Suprapubic skin (tissue), 4 donors: ENCODE results near the gene USP50. TPM values are rescaled to one million over a fixed set of nuclear protein-coding genes. Genes with fewer than 3 reads are reported as not detected.

Experiments
- DNase-seq, 2 donors: peaks; one replicate each; pipeline ENCODE4 v3.0.0-alpha.2; 2019; ENCODE audit warnings: low spot score in 2 of 2
- H3K27ac ChIP-seq: fragments of 200-600 bp; sonication (generic); one replicate; pipeline ENCODE4 v1.5.1; 2019
- H3K27me3 ChIP-seq: fragments of 200-600 bp; sonication (generic); one replicate; pipeline ENCODE4 v1.5.1; 2019
- H3K36me3 ChIP-seq: fragments of 200-600 bp; sonication (generic); one replicate; pipeline ENCODE4 v1.5.1; 2019
- H3K4me1 ChIP-seq: fragments of 200-600 bp; sonication (generic); one replicate; pipeline ENCODE4 v1.5.1; 2019
- H3K4me3 ChIP-seq: fragments of 200-600 bp; sonication (generic); one replicate; pipeline ENCODE4 v1.5.1; 2019; ENCODE audit warnings: mild to moderate bottlenecking
- H3K9me3 ChIP-seq: fragments of 200-600 bp; sonication (generic); one replicate; pipeline ENCODE4 v1.5.1; 2019
- CTCF ChIP-seq, 2 donors: fragments of 200-600 bp in 1 of 2; fragments of 450-650 bp in 1 of 2; sonication (generic) in 1 of 2; IDR thresholded peaks; one replicate each; pipeline ENCODE4 v1.5.1; 2016 to 2019; ENCODE audit warnings: antibody characterized with exemption in 2 of 2, mild to moderate bottlenecking in 1 of 2, moderate library complexity in 1 of 2
- EP300 ChIP-seq: sonication (generic); formaldehyde crosslinking; IDR thresholded peaks from one replicate; pipeline ENCODE4 v1.6.1; 2017; ENCODE audit warnings: antibody characterized with exemption
- POLR2A ChIP-seq, 2 donors: fragments of 450-650 bp; IDR thresholded peaks; one replicate each; pipeline ENCODE4 v1.6.1; 2017; ENCODE audit warnings: antibody characterized with exemption in 2 of 2, mild to moderate bottlenecking in 2 of 2, moderate library complexity in 2 of 2
- POLR2AphosphoS5 ChIP-seq, 3 donors: sonication (generic); formaldehyde crosslinking; IDR thresholded peaks; one replicate each; pipeline ENCODE4 v1.6.1; 2017; ENCODE audit warnings: antibody characterized with exemption in 3 of 3
- WGBS: methylation state at CpG from one replicate; pipeline ENCODE4 v1.1.5; 2018; 5-methylcytosine and 5-hydroxymethylcytosine counted together
- total RNA-seq, 4 donors: library from RNA; depleted of rRNA; stranded (reverse); fragments of >200 nt; gene quantifications; one replicate each; pipeline ENCODE4 v1.1.0, GENCODE V29; 2016

Gene USP50
- 1 to 10 TPM in 2 of 4 donors, not detected in 2; 1.3 to 2.0 TPM for total RNA-seq

GRCh38 chr15:50546566-50546965, at the start of gene USP50:
USP50 (minus strand) TSS chr15:50546666; CDS start chr15:50546525, 141 bp downstream.
- H3K9me3 ChIP-seq, result no peaks in the 10 kb centered on the region
- H3K4me3 ChIP-seq, result no peak within 1 kb of the TSS
- 81% methylated on average over 5 of the region's 5 CpGs for WGBS
- H3K36me3 ChIP-seq, result no peaks in the 10 kb centered on the region
- DNase-seq, result no peak
- H3K27ac ChIP-seq, result no peak within 1 kb of the TSS
- H3K27me3 ChIP-seq, result no peaks in the 10 kb centered on the region
- TF ChIP-seq POLR2AphosphoS5 (IDR thresholded peaks at IDR 0.05), result no peak
- no peak for TF ChIP-seq POLR2A (IDR thresholded peaks at IDR 0.05)
- no peak for TF ChIP-seq CTCF (IDR thresholded peaks at IDR 0.05)
- no peak for TF ChIP-seq EP300
- H3K4me1 ChIP-seq, result no peaks in the 10 kb centered on the region

GRCh38 chr15:50594311-50594710, 47.8 kb upstream of the USP50 start:
- TF ChIP-seq CTCF (IDR thresholded peaks at IDR 0.05), result no peak
- TF ChIP-seq EP300, result no peak
- TF ChIP-seq POLR2AphosphoS5 (IDR thresholded peaks at IDR 0.05), result no peak
- TF ChIP-seq POLR2A (IDR thresholded peaks at IDR 0.05), result no peak
- H3K27me3 ChIP-seq, result no peaks in the 10 kb centered on the region
- H3K4me1 ChIP-seq, result no peaks in the 10 kb centered on the region
- DNase-seq, result no peak
- 96% methylated on average over 2 of the region's 2 CpGs for WGBS
- no peak overlapping the region for H3K4me3 ChIP-seq
- peaks cover 82% of the 10 kb centered on the region for H3K36me3 ChIP-seq
- no peak overlapping the region for H3K27ac ChIP-seq
- H3K9me3 ChIP-seq, result no peaks in the 10 kb centered on the region

DNA sequence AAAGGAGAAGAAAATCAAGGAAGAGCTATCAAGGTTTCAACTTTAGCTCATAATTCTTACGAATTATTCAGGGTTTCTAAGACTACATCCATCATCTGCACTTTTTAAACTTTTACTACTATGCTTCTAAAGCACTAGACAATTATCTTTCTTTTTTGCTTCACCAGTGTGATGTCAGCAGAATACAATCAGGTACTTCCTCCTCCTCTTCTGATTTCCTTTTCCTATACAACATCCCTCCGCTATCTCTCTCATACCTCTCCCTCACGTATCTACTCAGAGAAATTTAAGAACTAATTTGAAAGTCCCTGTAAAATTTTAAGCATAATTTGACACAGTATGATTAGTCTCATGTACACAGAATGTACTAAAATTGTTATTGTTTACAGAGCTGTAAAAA, 47.3 kb upstream of the USP50 start:
- no peaks in the 10 kb centered on the region for H3K4me1 ChIP-seq
- no peak for DNase-seq
- WGBS, result 82% methylated on average over 3 of the region's 3 CpGs
- no peak overlapping the region for H3K27ac ChIP-seq
- no peaks in the 10 kb centered on the region for H3K9me3 ChIP-seq
- TF ChIP-seq POLR2AphosphoS5 (IDR thresholded peaks at IDR 0.05), result no peak
- no peak for TF ChIP-seq CTCF (IDR thresholded peaks at IDR 0.05)
- TF ChIP-seq POLR2A (IDR thresholded peaks at IDR 0.05), result no peak
- no peak for TF ChIP-seq EP300
- no peak overlapping the region for H3K4me3 ChIP-seq
- peaks cover 85% of the 10 kb centered on the region for H3K36me3 ChIP-seq
- H3K27me3 ChIP-seq, result no peaks in the 10 kb centered on the region

DNA sequence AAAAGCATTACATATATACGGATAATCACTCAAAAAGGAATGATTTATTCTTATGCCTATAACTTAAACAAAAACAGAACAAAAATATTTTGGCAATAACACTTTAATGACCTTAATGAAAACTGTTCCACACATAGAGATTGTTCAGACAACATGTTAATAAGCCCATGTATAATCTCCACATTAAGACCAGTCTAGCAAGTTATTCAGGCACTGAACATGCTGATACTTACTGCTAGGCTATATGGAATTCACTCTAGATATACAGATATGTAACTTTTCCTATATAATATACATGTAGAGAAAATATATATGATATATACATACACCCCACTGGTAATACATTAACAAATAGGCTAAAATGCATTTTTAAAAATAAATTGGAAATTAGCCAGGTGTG, 43.8 kb upstream of the USP50 start:
- H3K27ac ChIP-seq, result no peak overlapping the region
- H3K4me3 ChIP-seq, result no peak overlapping the region
- no peaks in the 10 kb centered on the region for H3K27me3 ChIP-seq
- WGBS, result 71% methylated on average over 1 of the region's 1 CpG
- no peaks in the 10 kb centered on the region for H3K4me1 ChIP-seq
- no peak for DNase-seq
- H3K9me3 ChIP-seq, result no peaks in the 10 kb centered on the region
- H3K36me3 ChIP-seq, result peaks cover 91% of the 10 kb centered on the region
- TF ChIP-seq POLR2A (IDR thresholded peaks at IDR 0.05) (no peak), CTCF (IDR thresholded peaks at IDR 0.05) (no peak), POLR2AphosphoS5 (IDR thresholded peaks at IDR 0.05) (no peak), EP300 (no peak)

- Histone ChIP-seq H3K27ac (no peak overlapping the region), H3K9me3 (no peaks in the 10 kb centered on the region), H3K27me3 (no peaks in the 10 kb centered on the region), H3K4me1 (no peaks in the 10 kb centered on the region), H3K36me3 (peaks cover 76% of the 10 kb centered on the region), H3K4me3 (no peak overlapping the region)
- TF ChIP-seq POLR2AphosphoS5 (IDR thresholded peaks at IDR 0.05) (no peak), EP300 (no peak), POLR2A (IDR thresholded peaks at IDR 0.05) (no peak), CTCF (IDR thresholded peaks at IDR 0.05) (no peak)
- WGBS, result 88% methylated on average over 2 of the region's 2 CpGs
- DNase-seq, result no peak
These were observed 31.0 kb upstream of the USP50 start for GRCh38 chr15:50577492-50577891.
